Right lobe of liver (tissue), 6 donors: ENCODE results near the gene DLEC1. TPM values are rescaled to one million over a fixed set of nuclear protein-coding genes. Genes with fewer than 3 reads are reported as not detected.

ENCODE experiments used
- ATAC-seq, 4 donors: fragments of 200-7000 bp; cut with Tn5 transposase; one replicate each; pipeline ENCODE4 v1.9.1; 2020; ENCODE audit warnings: mild to moderate bottlenecking in 4 of 4, moderate library complexity in 4 of 4
- DNase-seq, 3 donors: peaks; one replicate each; pipeline ENCODE4 v3.0.0-alpha.2; 2020
- H3K27ac ChIP-seq, 3 donors: fragments of 200-600 bp; one replicate each; pipeline ENCODE4 v1.8.0; 2022
- H3K27me3 ChIP-seq, 2 donors: fragments of 200-600 bp; one replicate each; pipeline ENCODE4 v1.8.0; 2022
- H3K36me3 ChIP-seq, 4 donors: fragments of 200-600 bp; sonication (generic) in 1 of 4; one replicate each; pipeline versions ENCODE4 v1.5.1 to v1.8.0; 2017 to 2022; ENCODE audit warnings: control low read depth in 1 of 4
- H3K4me1 ChIP-seq, 4 donors: fragments of 200-600 bp; sonication (generic) in 1 of 4; one replicate each; pipeline versions ENCODE4 v1.5.1 to v1.8.0; 2017 to 2022; ENCODE audit warnings: control low read depth in 1 of 4
- H3K4me3 ChIP-seq, 3 donors: fragments of 200-600 bp; one replicate each; pipeline ENCODE4 v1.8.0; 2022
- H3K9me3 ChIP-seq, 4 donors: fragments of 200-600 bp; sonication (generic) in 1 of 4; one replicate each; pipeline versions ENCODE4 v1.5.1 to v1.8.0; 2017 to 2022; ENCODE audit warnings: control low read depth in 1 of 4
- POLR2A ChIP-seq: fragments of 450-650 bp; IDR thresholded peaks from one replicate; pipeline ENCODE4 v1.6.1; 2017; ENCODE audit warnings: antibody characterized with exemption, mild to moderate bottlenecking
- WGBS: methylation state at CpG from one replicate; pipeline ENCODE4 v1.1.6; 2018; ENCODE audit warnings: low coverage, low lambda C conversion rate; ENCODE audit not compliant: insufficient coverage; ENCODE audit errors: missing lambda C conversion rate; 5-methylcytosine and 5-hydroxymethylcytosine counted together
- intact Hi-C, 2 donors: fragments of 100-400 bp; cut with DNase I; formaldehyde crosslinking; loops; one replicate each; pipeline versions ENCODE4 v1.11.2 to v1.14.1; 2022
- total RNA-seq, 6 experiments: library from RNA; depleted of rRNA in 2 of 6; stranded (reverse); fragments of >200 nt in 2 of 6; fragmentation: NEBNext Ultra II Directional in 3 of 6; extraction: Animal tissue kit (Norgen Biotek cat#: 25700) in 3 of 6; gene quantifications; one replicate each; pipeline versions ENCODE4 v1.1.0 to v1.2.4, GENCODE V29; 2016 to 2023
- TF ChIP-seq, protein P1 (sequence below), 4 donors: fragments of 200-600 bp in 3 of 4; fragments of 450-650 bp in 1 of 4; IDR thresholded peaks; one replicate each; pipeline versions ENCODE4 v1.5.1 to v1.8.0; 2016 to 2022; ENCODE audit warnings: antibody characterized with exemption in 4 of 4, mild to moderate bottlenecking in 2 of 4
- donor health status: DM: no; HTN: yes; CAD: no.
- donor health status: DM: no; HTN: no; CAD: no.
- donor health status: DM: no; HTN: no; CAD: no.
- donor health status: DM: no; HTN: yes; CAD: no.
- donor health status: DM: no; HTN: yes; CAD: no.

DLEC1 gene
- total RNA-seq, 6 experiments from 2014 or later, result 0.04 to 0.18 (median 0.15) TPM; not detected in 2

DNA sequence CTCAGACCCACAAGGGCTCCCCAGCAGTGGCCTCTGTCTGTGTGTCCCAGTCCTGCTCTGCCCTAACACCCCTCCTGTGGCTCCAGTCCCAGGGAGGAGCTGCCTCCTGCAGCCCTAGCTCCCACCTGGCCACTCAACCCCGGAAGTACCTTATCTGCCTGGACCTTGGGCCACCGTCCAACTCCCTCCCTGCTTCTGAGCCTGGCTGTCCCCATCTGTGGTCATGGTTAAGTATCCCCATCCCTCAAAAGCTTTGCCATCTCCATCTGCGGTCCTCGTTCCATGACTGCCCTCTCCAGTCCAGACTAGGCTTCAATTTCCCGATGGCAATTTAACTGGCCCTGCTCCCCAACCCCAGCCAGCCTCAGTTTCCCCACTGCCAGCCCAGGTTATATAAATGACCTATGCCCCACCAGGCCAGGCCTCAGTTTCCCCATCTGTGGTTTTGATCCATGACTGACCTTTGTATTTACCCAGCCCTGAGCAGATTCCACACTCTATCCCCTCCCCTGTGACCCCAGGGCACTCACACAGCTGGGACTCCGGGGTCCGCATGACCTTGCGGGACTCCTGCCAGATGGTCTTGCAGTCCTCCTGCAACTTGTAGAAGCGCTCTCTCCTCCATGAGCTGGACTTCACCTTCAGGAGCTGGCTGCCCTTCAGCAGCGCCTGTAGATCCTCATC, 19.2 kb upstream of the DLEC1 start:
- Histone ChIP-seq H3K27ac (no peak overlapping the region), H3K36me3 (peaks cover 0 to 7% (median 0%) of the 10 kb centered on the region in 4 donors), H3K4me1 (no peaks in the 10 kb centered on the region), H3K9me3 (no peaks in the 10 kb centered on the region), H3K27me3 (no peaks in the 10 kb centered on the region), H3K4me3 (no peak overlapping the region)
- 77% methylated on average over 9 of the region's 10 CpGs for WGBS
- intact Hi-C loops, result no loop called here
- TF ChIP-seq POLR2A, result no peak
- TF ChIP-seq, protein P1, sequence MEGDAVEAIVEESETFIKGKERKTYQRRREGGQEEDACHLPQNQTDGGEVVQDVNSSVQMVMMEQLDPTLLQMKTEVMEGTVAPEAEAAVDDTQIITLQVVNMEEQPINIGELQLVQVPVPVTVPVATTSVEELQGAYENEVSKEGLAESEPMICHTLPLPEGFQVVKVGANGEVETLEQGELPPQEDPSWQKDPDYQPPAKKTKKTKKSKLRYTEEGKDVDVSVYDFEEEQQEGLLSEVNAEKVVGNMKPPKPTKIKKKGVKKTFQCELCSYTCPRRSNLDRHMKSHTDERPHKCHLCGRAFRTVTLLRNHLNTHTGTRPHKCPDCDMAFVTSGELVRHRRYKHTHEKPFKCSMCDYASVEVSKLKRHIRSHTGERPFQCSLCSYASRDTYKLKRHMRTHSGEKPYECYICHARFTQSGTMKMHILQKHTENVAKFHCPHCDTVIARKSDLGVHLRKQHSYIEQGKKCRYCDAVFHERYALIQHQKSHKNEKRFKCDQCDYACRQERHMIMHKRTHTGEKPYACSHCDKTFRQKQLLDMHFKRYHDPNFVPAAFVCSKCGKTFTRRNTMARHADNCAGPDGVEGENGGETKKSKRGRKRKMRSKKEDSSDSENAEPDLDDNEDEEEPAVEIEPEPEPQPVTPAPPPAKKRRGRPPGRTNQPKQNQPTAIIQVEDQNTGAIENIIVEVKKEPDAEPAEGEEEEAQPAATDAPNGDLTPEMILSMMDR (IDR thresholded peaks at IDR 0.05), result no peak
- ATAC-seq (no peak), DNase-seq (no peak)

DNA sequence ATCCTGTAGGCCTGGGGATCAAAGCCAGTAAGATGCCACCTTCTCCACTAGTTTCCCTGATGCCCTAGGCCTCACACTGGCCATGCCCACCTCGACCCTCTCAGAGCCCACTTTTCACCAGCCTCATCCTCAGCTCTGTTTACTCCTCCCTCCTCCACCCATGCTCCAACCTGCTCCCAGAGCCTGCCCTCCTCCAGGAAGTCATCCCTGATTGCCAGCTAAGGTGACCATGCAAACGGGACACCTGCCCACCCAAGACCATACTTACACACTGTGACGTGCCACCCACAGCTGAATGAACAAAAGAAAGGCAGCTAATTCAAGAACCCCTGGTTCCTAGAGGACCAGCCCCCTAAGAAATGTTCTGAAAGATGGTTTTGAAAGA, 18.7 kb upstream of the DLEC1 start:
- intact Hi-C loops, result no loop called here
- ATAC-seq, result no peak
- Histone ChIP-seq H3K36me3 (peaks cover 0 to 7% (median 0%) of the 10 kb centered on the region in 4 donors), H3K27me3 (no peaks in the 10 kb centered on the region), H3K27ac (no peak overlapping the region), H3K4me3 (no peak overlapping the region), H3K4me1 (no peaks in the 10 kb centered on the region), H3K9me3 (no peaks in the 10 kb centered on the region)
- no peak for DNase-seq
- TF ChIP-seq POLR2A, result no peak
- TF ChIP-seq, protein P1 (IDR thresholded peaks at IDR 0.05), result no peak
- 72% methylated on average over 3 of the region's 3 CpGs for WGBS

GRCh38 chr3:38021196-38021595, 17.8 kb upstream of the DLEC1 start:
- WGBS, result 100% methylated on average over 2 of the region's 4 CpGs
- DNase-seq (no peak), ATAC-seq (no peak)
- TF ChIP-seq, protein P1 (IDR thresholded peaks at IDR 0.05), result no peak
- TF ChIP-seq POLR2A, result no peak
- H3K27me3 ChIP-seq, result no peaks in the 10 kb centered on the region
- H3K9me3 ChIP-seq, result no peaks in the 10 kb centered on the region
- H3K4me3 ChIP-seq, result no peak overlapping the region
- no peaks in the 10 kb centered on the region for H3K4me1 ChIP-seq
- intact Hi-C loops, result no loop called here
- H3K27ac ChIP-seq, result no peak overlapping the region
- peaks cover 0 to 2% (median 0%) of the 10 kb centered on the region in 4 donors for H3K36me3 ChIP-seq

- intact Hi-C loops, result no loop called here
- Histone ChIP-seq H3K9me3 (no peaks in the 10 kb centered on the region), H3K27me3 (no peaks in the 10 kb centered on the region), H3K4me1 (no peaks in the 10 kb centered on the region), H3K4me3 (no peak overlapping the region), H3K27ac (peak overlapping the region in 1 of 3 donors; percentile 7), H3K36me3 (no peaks in the 10 kb centered on the region)
- 80% methylated on average over 1 of the region's 3 CpGs for WGBS
- ATAC-seq (no peak), DNase-seq (peak in 1 of 3 donors; percentile 22)
- no peak for TF ChIP-seq POLR2A
- TF ChIP-seq, protein P1 (IDR thresholded peaks at IDR 0.05), result no peak
Observed at GRCh38 chr3:38022301-38022700, 16.7 kb upstream of the DLEC1 start.
